ENCODE results near the gene ARGLU1.

DNA sequence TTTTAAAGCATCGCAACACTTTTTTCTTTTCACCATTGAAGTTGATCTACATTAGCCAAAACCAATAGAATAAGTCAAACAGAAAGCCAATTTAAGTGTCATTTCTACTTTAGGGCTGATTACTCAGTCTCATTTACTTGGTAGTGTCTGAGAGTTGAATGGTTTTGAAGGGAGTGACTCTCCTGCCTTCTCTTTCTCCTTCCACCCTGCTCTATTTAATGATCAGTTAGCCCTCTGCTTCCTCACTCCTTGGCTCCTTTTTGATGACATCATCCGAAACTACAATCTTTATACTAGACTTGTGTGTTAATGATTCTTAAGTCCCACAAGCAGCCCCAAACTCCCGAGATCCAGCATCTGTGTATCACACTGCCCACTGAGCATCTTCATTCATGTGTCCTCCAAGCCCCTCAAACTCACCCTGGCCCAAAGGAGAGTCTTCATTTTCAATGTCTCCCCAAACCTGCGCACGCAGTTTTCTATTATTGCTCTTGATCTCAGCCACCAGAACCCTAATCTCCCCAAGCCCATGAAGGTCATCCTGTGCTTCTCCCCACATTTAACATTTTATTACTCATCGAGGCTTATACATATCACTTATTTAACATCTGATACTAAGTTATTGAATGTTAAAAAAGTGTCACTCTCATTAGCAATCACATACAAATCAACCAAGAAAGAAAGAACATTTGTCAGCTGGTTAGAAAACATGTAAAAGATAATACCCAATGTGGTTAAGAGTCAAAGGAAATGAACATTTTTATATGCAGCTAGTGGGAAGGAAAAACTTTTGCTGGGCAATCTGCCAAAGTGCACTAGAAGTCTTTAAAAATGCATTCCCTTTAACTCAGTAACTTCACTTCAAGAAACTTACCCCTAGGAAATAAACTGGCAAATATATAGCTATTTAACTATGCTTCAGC lies 32.2 kb upstream of the ARGLU1 start:
- TF ChIP-seq FOXP2 (optimal IDR thresholded peaks at IDR 0.05; ENCODE audit: control extremely low read depth, extremely low read length, insufficient read depth): no peak
- no peak for TF ChIP-seq EZH2 (IDR thresholded peaks at IDR 0.05)

Measured in SK-N-MC (cell line).